Nephron progenitor cell (in vitro differentiated cells): ENCODE data around the gene RBM19.

Experiments used
- DNase-seq: peaks from one replicate; pipeline ENCODE4 v3.0.0; 2021
- H3K27ac Mint-ChIP-seq: 2 replicates; pipeline ENCODE4 v1.8.0; 2021; ENCODE audit warnings: mild to moderate bottlenecking, moderate library complexity, mixed read lengths
- H3K27me3 Mint-ChIP-seq: 2 replicates; pipeline ENCODE4 v1.8.0; 2021; ENCODE audit warnings: mild to moderate bottlenecking, low read depth, mixed read lengths; ENCODE audit not compliant: poor library complexity
- H3K36me3 Mint-ChIP-seq: 2 replicates; pipeline ENCODE4 v1.8.0; 2021; ENCODE audit warnings: low read depth, mixed read lengths
- H3K4me1 Mint-ChIP-seq: 2 replicates; pipeline ENCODE4 v1.8.0; 2021; ENCODE audit warnings: mixed read lengths
- H3K4me3 Mint-ChIP-seq: 2 replicates; pipeline ENCODE4 v1.8.0; 2021; ENCODE audit warnings: mild to moderate bottlenecking, moderate library complexity, mixed read lengths
- H3K9me3 Mint-ChIP-seq: 2 replicates; pipeline ENCODE4 v1.8.0; 2021; ENCODE audit warnings: mild to moderate bottlenecking, moderate library complexity, mixed read lengths
- CTCF ChIP-seq: fragments of 200-600 bp; sonication (generic); IDR thresholded peaks from 2 replicates; pipeline ENCODE4 v1.5.0; 2021; ENCODE audit warnings: antibody characterized with exemption

RBM19 gene

DNA sequence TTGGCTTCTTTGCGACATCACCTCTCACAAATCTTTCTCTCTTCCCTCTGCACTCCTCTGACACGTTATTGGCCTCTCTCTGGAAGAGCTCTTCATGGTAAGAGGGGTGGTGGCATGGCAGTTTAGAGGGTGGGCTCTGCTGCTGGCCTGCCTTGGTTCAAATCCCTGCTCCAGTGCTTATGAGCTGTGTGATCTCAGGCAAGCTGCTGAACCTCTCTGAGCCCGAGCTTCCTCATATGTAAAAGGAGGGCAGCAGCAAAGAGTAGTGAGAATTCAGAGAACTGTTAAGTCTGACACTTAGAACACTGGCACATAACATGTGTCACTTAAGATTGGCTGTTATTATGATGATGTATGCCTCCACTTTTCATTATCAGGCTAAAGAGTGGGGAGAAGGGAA lies 118.3 kb downstream of the RBM19 start:
- Mint-ChIP-seq H3K9me3 (no peaks in the 10 kb centered on the region), H3K27ac (peak overlapping the region; percentile 15), H3K4me1 (peaks cover 76% of the 10 kb centered on the region), H3K36me3 (no peaks in the 10 kb centered on the region), H3K4me3 (no peak overlapping the region), H3K27me3 (peaks cover 5% of the 10 kb centered on the region)
- no peak for TF ChIP-seq CTCF
- no peak for DNase-seq

GRCh38 chr12:113846883-113847755 lies 119.0 kb downstream of the RBM19 start:
- Mint-ChIP-seq H3K4me3 (no peak overlapping the region), H3K27ac (peak overlapping the region; percentile 15), H3K27me3 (peaks cover 5% of the 10 kb centered on the region), H3K4me1 (peaks cover 75% of the 10 kb centered on the region), H3K9me3 (no peaks in the 10 kb centered on the region), H3K36me3 (no peaks in the 10 kb centered on the region)
- no peak for TF ChIP-seq CTCF
- no peak for DNase-seq

GRCh38 chr12:113845900-113846674 lies 120.0 kb downstream of the RBM19 start:
- Mint-ChIP-seq H3K27ac (peak overlapping the region; percentile 22), H3K9me3 (no peaks in the 10 kb centered on the region), H3K36me3 (no peaks in the 10 kb centered on the region), H3K4me3 (no peak overlapping the region), H3K4me1 (peaks cover 70% of the 10 kb centered on the region), H3K27me3 (peaks cover 5% of the 10 kb centered on the region)
- TF ChIP-seq CTCF = no peak
- DNase-seq = no peak

DNA sequence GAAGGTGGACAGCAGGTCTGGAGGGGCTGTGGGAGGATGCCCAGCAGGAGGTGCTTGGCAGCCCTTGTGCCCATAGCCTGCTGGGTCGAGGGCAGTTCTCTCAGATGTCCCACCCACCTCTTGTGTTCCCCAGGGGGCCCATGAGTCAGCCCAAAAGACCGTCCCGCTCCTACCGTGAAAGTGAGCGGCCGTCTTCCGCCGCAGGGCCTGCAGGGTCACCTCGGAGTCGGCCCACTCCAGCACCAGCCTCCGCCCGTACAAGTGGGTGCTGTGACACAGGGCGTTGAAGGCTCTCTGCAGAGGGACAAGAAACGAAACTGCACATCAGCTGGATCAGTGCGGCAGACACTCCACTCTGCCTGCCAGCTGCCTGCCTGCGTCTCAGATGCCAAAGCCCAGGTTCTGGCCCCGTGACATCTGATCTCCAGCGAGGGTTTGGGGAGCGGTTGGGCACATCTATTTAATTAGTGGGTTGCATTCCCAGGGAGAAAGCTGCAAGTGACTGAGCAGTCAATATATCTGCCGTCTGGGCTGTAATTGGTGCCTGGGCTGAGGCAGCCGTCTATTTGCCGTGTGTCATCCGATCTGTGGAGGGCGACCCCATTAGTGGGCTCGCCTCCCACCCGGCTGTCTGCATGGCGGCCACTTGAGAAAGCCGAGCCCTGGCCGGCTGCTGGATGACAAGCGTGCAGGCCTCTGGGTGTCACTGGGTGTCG lies 121.5 kb downstream of the RBM19 start:
- no peak for TF ChIP-seq CTCF
- Mint-ChIP-seq H3K4me3 (no peak overlapping the region), H3K36me3 (no peaks in the 10 kb centered on the region), H3K27ac (peak overlapping the region; percentile 78), H3K27me3 (peaks cover 5% of the 10 kb centered on the region), H3K4me1 (peaks cover 73% of the 10 kb centered on the region), H3K9me3 (no peaks in the 10 kb centered on the region)
- DNase-seq = peak; percentile 35

DNA sequence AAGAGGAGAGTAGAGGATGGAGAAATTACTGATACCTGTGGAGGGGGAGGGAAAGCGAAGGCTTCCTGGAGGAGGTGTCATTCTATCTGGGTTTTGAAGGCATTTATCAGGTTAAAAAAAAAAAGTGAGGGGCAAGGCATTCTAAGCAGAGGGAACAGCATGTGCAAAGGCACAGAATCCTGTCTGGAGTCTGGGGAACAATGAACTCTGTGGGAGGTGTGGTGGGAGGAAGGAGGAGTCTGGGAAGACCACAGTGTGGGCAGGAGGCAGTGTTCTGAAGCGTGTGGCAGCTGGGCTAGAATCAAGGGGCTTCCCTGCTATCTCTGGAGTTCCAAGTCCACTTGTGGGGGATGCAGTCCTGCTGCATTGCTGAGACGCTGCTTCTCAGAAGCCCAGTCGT lies 123.4 kb downstream of the RBM19 start:
- Mint-ChIP-seq H3K27me3 (peaks cover 2% of the 10 kb centered on the region), H3K4me3 (no peak overlapping the region), H3K9me3 (no peaks in the 10 kb centered on the region), H3K4me1 (peaks cover 54% of the 10 kb centered on the region), H3K27ac (peak overlapping the region; percentile 62), H3K36me3 (no peaks in the 10 kb centered on the region)
- no peak for TF ChIP-seq CTCF
- no peak for DNase-seq
